Natural killer cell treated with Interleukin-12 subunit alpha and Interleukin-12 subunit beta and Interleukin-15 and Interleukin-18, amount 100 ng/mL, for 72 hours (primary cell): ENCODE measurements around the gene SLC1A2. TPM values are rescaled to one million over a fixed set of nuclear protein-coding genes. Genes with fewer than 3 reads are reported as not detected.

Experiments
- ATAC-seq, 2 donors: fragments of 150-1000 bp; cut with Tn5 transposase in 1 of 2; sonication (Bioruptor Pico), chemical (Tn5 transposase) in 1 of 2; 2 replicates each; pipeline ENCODE4 v1.10.0; 2021
- DNase-seq: peaks from one replicate; pipeline ENCODE4 v3.0.0; 2022; ENCODE audit warnings: low spot score
- H3K27ac Mint-ChIP-seq, 2 donors: 1 replicate in 1 of 2; 2 replicates in 1 of 2; pipeline ENCODE4 v1.8.0; 2022; ENCODE audit warnings: mixed read lengths in 2 of 2, mild to moderate bottlenecking in 1 of 2, moderate library complexity in 1 of 2
- H3K27me3 Mint-ChIP-seq, 2 donors: 1 replicate in 1 of 2; 2 replicates in 1 of 2; pipeline ENCODE4 v1.8.0; 2022; ENCODE audit warnings: mixed read lengths in 2 of 2
- H3K36me3 Mint-ChIP-seq: one replicate; pipeline ENCODE4 v1.8.0; 2022; ENCODE audit warnings: mixed read lengths
- H3K4me1 Mint-ChIP-seq, 2 donors: 1 replicate in 1 of 2; 2 replicates in 1 of 2; pipeline ENCODE4 v1.8.0; 2022; ENCODE audit warnings: low read depth in 2 of 2, mixed read lengths in 2 of 2, mild to moderate bottlenecking in 1 of 2
- H3K4me3 Mint-ChIP-seq: one replicate; pipeline ENCODE4 v1.8.0; 2022; ENCODE audit warnings: mixed read lengths
- H3K9me3 Mint-ChIP-seq: 2 replicates; pipeline ENCODE4 v1.8.0; 2022; ENCODE audit warnings: mixed read lengths
- total RNA-seq, 2 donors: library from RNA; stranded (reverse); gene quantifications; one replicate each; pipeline ENCODE4 v1.2.3, GENCODE V29; 2022

SLC1A2 gene
- total RNA-seq, 2 donors from 2014 or later = 0.12 TPM; not detected in 1

DNA sequence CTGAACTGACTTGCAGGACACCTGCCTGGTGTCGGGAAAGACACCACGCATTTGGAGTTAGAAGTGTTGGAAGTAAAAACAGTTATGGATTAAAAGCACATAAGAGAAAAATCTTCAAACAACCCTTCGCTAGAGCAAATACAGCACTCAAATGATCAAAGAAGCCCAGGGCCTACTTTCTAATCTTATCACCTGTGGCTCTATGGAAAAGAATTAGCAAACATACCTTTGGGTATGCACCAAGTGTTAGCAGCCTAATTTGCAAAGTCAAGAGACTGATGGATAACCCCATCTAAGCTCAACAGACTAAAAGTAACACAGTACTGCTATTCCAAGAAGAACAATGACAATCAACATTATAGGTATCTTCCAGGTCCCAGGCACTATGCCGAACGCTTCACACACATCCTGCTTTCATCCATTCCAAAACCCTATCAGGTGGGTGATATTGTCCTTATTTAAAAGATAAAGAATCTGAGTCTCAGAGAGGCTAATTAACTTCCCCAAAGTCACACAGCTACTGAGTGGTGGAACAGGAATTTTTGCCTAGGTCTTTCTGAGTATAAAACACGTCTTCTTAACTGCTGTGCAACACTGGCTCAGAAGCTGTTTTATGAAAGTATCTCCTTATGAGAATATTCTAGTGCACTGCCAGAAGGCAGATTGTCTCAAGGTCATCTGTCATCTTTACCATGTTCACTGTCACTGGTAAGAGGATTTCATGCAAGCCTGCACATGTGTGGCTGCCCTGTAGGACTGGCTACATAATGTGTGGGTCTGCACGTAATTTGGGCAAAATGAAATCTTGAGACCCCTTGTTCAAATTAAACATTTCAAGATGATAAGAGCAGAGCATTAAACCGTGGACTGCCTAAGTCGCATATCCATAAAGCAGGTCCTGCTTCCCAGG is 16.4 kb downstream of the SLC1A2 start:
- Mint-ChIP-seq H3K4me3 (no peak overlapping the region), H3K4me1 (peaks cover 0 to 6% of the 10 kb centered on the region in 2 donors), H3K27ac (no peak overlapping the region), H3K27me3 (peaks cover 17 to 22% of the 10 kb centered on the region in 2 donors), H3K36me3 (no peaks in the 10 kb centered on the region), H3K9me3 (no peaks in the 10 kb centered on the region)
- no peak for DNase-seq
- no peak for ATAC-seq

DNA sequence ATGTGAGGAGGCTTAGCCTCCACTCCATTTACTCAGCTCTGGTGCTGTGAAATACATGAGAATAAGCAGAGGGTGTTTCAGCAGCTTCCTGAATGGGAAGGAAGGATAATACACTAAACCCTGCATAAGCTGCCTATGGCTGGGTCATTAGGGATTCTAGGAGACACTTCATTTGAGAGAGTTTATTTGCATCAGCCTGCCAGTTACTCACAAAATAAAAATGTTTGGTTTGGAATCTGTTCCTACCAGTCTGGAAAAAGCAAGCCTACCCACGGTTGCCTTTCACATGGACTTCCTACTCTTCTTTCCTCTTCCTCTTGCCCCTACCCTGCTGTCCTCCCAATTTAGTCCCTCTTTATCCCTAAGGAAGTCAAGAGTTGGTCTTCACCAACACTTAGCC is 20.5 kb downstream of the SLC1A2 start:
- H3K9me3 Mint-ChIP-seq = no peaks in the 10 kb centered on the region
- no peak overlapping the region for H3K27ac Mint-ChIP-seq
- DNase-seq (no peak), ATAC-seq (no peak)
- peaks cover 16 to 31% of the 10 kb centered on the region in 2 donors for H3K27me3 Mint-ChIP-seq
- no peaks in the 10 kb centered on the region for H3K36me3 Mint-ChIP-seq
- H3K4me3 Mint-ChIP-seq = no peak overlapping the region
- no peaks in the 10 kb centered on the region for H3K4me1 Mint-ChIP-seq

DNA sequence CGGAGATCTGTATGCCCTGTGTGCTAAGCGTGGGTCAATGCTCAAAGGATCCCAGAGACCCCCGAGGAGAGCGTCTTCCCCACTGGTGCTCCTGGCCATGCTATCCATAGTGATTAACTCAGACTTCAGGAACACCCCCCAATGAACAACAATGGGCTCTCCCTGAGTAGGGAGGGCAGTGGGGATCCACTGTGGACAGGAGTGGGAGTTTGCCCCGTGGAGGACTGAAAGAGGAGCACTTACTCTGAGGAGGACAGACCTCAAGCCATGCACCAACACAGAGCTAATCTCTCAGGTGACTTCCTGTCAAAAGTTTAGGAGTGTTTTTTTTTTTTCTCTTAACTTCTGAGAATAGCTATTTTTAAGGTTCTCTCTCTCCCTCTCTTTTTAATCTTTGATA is 24.4 kb downstream of the SLC1A2 start:
- Mint-ChIP-seq H3K36me3 (no peaks in the 10 kb centered on the region), H3K9me3 (no peaks in the 10 kb centered on the region), H3K4me3 (no peak overlapping the region), H3K27ac (no peak overlapping the region), H3K4me1 (peaks cover 13 to 20% of the 10 kb centered on the region in 2 donors), H3K27me3 (peaks cover 21 to 29% of the 10 kb centered on the region in 2 donors)
- ATAC-seq = no peak
- no peak for DNase-seq

DNA sequence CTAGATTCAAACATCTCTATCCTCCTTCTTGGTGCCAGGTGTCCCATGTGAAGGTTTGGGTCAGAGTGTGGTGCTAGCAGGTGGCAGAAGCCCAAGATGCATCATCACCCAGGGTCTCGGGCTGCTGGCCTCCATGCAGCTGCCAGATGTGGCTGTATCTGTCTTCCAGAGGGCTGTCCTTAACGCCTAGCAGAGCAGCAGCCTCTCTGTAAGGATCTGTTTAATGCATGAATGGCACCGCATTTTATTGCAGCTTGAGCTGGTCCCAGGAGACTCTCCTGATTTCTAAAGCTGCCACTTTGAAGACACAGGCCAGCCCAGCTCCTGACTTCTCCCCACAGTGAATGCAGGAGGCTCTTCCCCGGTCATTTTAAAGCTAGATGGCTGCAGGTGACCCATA is 26.3 kb downstream of the SLC1A2 start:
- H3K9me3 Mint-ChIP-seq = no peaks in the 10 kb centered on the region
- no peak for ATAC-seq

DNA sequence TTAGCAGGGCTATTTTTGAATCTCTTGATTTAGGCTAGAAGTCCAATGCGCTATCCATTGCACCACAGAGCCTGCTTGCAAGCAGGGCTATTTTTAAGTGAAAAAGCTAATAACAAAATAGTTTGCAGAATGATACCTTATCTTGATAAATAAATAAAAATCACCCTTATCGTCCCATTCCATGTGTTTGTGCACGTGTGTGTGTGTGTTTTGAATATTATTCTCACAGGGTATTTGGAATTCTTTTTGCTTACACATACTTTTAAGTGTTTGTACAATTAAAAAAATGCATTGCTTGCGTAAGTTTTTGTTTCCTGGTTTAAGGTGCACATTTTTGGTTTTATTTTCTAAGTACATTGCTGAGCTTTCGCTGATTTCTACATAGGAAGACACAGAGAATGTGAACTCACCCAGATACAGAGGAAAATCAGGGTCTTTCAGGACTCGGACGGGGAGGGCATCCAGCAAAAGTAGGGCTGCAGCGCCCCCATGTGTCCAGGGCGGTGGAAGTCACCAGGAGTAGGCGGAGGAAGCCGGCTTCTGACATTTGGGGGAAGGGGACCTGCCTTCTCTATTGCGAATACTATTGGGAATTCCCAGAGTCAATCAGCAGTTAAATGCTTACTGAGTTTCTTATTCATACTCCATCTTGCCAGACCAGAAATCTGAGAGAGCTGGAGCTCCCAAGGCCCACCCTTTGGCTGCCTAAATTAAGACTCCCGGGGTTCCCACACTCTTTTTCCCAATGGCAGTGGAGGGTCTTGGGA is 27.3 kb downstream of the SLC1A2 start:
- ATAC-seq (peak; percentile 67 to 88), DNase-seq (peak; percentile 85)
- peaks cover 6 to 13% of the 10 kb centered on the region in 2 donors for H3K27me3 Mint-ChIP-seq
- no peaks in the 10 kb centered on the region for H3K36me3 Mint-ChIP-seq
- no peaks in the 10 kb centered on the region for H3K9me3 Mint-ChIP-seq
- H3K4me1 Mint-ChIP-seq = peaks cover 13 to 20% of the 10 kb centered on the region in 2 donors
- H3K27ac Mint-ChIP-seq = peak overlapping the region in 1 of 2 donors; percentile 64
- peak overlapping the region; percentile 31 for H3K4me3 Mint-ChIP-seq

More for the DNA sequence above, 26.3 kb downstream of the SLC1A2 start:
- DNase-seq = no peak
- Mint-ChIP-seq H3K27me3 (peaks cover 9 to 15% of the 10 kb centered on the region in 2 donors), H3K4me3 (no peak overlapping the region), H3K27ac (no peak overlapping the region), H3K36me3 (no peaks in the 10 kb centered on the region), H3K4me1 (peaks cover 13 to 20% of the 10 kb centered on the region in 2 donors)

DNA sequence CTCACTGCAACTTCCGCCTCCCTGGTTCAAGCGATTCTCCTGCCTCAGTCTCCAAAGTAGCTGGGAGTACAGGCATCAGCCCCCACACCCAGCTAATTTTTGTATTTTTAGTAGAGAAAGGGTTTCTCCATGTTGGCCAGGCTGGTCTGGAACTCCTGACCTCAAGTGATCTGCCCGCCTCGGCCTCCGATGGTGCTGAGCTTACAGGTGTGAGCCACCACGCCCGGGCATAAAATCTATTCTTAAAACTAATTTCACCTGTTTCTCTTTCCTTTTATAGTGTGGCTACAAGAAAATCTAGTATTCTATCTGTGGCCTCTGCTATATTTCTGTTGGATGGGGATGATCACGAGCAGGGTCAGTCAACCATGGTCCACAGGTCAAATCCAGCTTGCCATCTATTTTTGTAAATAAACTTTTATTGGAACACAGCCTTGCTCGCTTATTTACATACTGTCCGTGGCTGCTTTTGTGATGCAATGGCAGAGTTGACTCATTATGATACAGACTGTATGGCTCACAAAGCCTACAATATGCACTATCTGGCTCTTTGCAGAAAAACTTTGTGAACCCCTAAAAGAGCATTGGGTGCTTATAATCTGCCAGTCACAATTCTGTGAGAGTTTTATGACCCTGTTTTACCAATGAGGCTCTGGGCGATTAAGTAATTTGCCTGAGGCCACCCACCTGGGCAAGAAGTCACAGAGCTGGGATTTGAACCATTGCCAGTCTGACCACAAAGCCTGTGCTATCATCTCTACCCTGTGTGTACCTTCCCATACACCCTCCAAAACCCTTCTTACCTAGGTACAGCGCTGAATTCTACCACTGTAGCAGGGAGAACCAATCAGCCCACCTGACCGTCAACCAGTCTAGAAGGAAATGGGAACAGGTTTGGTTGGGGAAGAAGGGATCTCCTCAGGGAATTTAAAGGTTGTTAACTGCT is 28.3 kb downstream of the SLC1A2 start:
- Mint-ChIP-seq H3K27me3 (peaks cover 6 to 18% of the 10 kb centered on the region in 2 donors), H3K4me3 (peak overlapping the region; percentile 16), H3K27ac (peak overlapping the region in 1 of 2 donors; percentile 64), H3K9me3 (no peaks in the 10 kb centered on the region), H3K36me3 (no peaks in the 10 kb centered on the region), H3K4me1 (peaks cover 13 to 20% of the 10 kb centered on the region in 2 donors)
- DNase-seq (no peak), ATAC-seq (peak; percentile 79 to 82)

DNA sequence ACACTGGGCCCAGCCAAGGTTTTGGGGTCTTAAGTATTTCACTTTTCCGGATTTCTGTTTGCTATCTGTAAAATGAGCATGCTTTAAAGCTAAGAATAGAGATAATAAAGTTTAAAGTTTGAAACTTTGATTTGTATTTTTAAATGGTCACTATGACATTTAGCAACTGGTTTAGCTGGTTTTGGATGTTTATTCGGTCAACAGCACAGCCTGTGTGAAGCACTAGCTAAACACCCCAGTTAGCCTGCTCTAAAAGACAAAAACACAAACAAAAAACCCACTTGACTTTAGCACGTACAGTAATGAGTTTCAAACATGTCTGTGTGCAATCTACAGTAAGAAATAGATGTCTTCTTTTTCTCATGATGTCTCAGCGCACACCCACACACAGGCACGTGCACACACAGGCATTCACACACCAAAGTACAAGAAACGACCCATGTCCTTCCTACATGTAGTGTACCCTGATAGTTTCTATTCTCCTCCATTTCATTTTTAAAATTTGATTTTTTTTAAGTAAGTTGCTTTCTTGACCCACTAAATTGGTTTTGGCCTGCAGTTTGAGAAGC is 29.4 kb downstream of the SLC1A2 start:
- no peak overlapping the region for H3K4me3 Mint-ChIP-seq
- H3K4me1 Mint-ChIP-seq = peaks cover 13 to 20% of the 10 kb centered on the region in 2 donors
- H3K36me3 Mint-ChIP-seq = no peaks in the 10 kb centered on the region
- H3K27me3 Mint-ChIP-seq = peaks cover 6 to 19% of the 10 kb centered on the region in 2 donors
- peak overlapping the region in 1 of 2 donors; percentile 51 for H3K27ac Mint-ChIP-seq
- ATAC-seq = no peak
- no peaks in the 10 kb centered on the region for H3K9me3 Mint-ChIP-seq
- no peak for DNase-seq

DNA sequence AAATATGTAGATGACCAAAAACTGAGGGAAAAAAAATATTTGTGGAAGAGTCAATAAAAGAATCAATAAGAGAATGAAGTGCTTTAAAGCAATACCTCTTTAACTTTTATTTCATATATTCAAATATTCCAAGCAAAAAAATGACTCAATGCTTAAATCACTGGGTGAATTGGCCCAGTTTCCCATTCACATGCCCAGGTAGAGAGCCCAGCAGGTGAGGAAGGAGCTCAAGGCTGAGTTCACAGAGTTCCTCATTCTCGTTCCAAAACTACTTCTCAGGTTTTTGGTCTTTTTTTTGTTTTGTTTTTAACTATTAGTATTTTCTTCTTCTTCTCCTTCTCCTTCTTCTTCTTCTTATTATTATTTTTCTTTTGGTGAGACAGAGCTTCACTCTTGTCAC is 30.2 kb downstream of the SLC1A2 start:
- Mint-ChIP-seq H3K27ac (peak overlapping the region in 1 of 2 donors; percentile 51), H3K27me3 (peaks cover 6 to 14% of the 10 kb centered on the region in 2 donors), H3K36me3 (no peaks in the 10 kb centered on the region), H3K9me3 (no peaks in the 10 kb centered on the region), H3K4me3 (no peak overlapping the region), H3K4me1 (peaks cover 13 to 20% of the 10 kb centered on the region in 2 donors)
- ATAC-seq (no peak), DNase-seq (no peak)

DNA sequence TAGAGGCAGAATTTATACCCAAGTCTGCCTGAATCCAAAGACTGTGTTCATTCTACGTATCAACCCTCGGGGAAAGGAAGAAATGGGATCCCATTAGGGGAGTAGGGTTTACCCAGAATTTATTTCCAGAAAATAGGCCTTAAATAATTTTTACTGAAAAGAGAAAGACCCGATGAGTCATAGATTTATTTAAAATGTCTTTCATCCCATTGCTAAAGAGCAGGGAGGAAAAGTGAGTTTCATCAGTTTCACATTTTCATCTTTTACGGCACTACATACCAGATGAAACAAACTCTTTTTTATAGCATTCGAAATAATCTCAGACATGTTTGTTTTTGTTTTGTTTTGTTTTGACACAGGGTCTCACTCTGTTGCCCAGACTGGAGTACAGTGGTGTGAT is 31.3 kb downstream of the SLC1A2 start:
- Mint-ChIP-seq H3K27me3 (peaks cover 0 to 6% of the 10 kb centered on the region in 2 donors), H3K4me1 (peaks cover 13 to 20% of the 10 kb centered on the region in 2 donors), H3K4me3 (no peak overlapping the region), H3K27ac (peak overlapping the region in 1 of 2 donors; percentile 67), H3K36me3 (no peaks in the 10 kb centered on the region), H3K9me3 (no peaks in the 10 kb centered on the region)
- ATAC-seq = no peak
- no peak for DNase-seq

DNA sequence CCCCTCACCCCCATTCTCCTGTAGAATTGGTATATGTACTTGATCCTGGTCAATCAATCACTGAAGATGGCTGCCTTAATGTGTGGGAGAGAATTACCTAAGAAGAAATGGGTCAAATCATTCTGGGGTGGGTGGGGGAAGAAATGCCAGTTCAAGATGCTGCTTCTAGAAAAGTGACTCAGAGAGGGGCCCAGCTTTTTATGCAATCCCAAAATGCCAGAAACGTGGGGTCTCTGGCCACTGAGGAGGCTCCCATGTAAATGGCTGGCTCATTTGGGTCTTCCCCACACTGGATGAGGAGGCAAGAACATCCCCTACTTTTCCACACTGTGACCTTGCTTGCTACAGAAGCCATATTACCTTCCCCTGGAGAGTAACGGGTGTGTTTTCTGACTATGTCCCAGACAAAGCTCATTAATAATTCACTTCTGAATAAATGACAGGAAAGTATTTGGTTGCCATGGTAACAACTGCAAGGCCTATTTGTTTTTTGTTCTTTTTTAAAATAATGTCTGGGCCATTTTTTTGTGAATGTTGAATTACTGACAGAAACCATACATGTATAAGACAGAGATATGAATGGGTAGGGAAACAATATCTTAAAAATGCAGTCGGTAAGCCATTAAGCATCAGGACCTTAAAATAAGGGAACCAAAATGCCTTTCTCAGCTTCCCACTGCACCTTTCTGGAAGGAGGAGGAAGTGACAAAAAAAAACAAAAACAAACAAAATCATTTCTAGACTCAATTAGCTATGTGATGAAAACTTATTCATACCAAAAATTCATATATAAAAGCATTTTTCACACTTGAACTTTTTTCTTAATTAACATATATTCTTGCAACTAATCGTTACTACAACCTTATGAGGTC is 32.0 kb downstream of the SLC1A2 start:
- Mint-ChIP-seq H3K36me3 (no peaks in the 10 kb centered on the region), H3K4me1 (peaks cover 13 to 19% of the 10 kb centered on the region in 2 donors), H3K9me3 (no peaks in the 10 kb centered on the region), H3K27me3 (peaks cover 0 to 7% of the 10 kb centered on the region in 2 donors), H3K27ac (peak overlapping the region in 1 of 2 donors; percentile 67), H3K4me3 (no peak overlapping the region)
- DNase-seq (no peak), ATAC-seq (no peak)

DNA sequence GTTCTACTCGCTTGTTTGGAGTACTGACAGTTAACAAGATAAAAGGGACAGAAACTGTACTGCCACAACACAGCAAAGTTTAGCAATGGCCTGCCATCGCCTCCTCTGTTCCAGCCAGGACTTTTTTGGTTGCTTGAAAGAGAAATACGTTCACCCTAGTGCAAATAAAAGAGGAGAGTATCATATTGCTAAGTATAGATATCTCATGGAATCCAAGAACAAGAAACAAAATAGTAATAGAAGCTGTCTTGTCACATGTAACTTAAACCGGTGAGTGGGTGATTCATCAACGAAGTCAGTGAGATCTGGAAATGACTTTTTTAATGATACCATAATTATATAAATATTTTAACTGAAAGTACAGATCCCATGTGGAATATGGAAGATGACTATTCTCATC is 35.4 kb downstream of the SLC1A2 start:
- DNase-seq = no peak
- H3K27ac Mint-ChIP-seq = no peak overlapping the region

DNA sequence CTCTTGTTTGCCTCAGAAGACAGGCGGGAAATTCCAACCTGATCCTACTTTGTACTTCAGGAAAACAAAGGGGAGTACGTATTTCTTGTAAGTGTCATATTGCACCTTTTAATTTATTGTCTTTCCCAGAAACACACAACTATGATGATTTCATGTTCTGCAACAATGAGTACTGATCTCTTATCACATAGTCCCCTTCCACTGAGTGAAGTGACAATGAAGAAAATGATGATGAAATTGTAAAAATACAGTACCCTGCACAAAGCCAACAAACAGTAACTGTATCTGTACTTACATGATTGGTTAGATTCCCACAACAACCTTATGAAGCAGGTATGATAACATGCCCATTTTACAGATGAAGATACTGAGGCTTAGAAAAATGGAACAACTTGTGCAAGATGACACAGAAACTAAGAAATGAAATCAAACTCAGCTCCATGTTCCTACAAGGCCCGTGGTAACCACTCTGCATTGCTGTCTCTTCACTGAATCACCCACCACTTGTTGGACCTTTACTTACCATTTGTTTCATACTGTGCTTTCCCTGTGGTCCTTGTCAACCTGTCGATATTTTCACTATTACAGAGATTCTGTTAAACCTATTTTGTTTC is 37.5 kb downstream of the SLC1A2 start:
- H3K4me3 Mint-ChIP-seq = no peak overlapping the region
- H3K9me3 Mint-ChIP-seq = no peaks in the 10 kb centered on the region
- no peak overlapping the region for H3K27ac Mint-ChIP-seq
- H3K27me3 Mint-ChIP-seq = peaks cover 0 to 12% of the 10 kb centered on the region in 2 donors
- H3K4me1 Mint-ChIP-seq = peaks cover 0 to 3% of the 10 kb centered on the region in 2 donors
- no peaks in the 10 kb centered on the region for H3K36me3 Mint-ChIP-seq
- DNase-seq (no peak), ATAC-seq (no peak)

More for the DNA sequence above, 35.4 kb downstream of the SLC1A2 start:
- H3K4me1 Mint-ChIP-seq = peaks cover 0 to 3% of the 10 kb centered on the region in 2 donors
- no peaks in the 10 kb centered on the region for H3K9me3 Mint-ChIP-seq
- H3K4me3 Mint-ChIP-seq = no peak overlapping the region
- H3K36me3 Mint-ChIP-seq = no peaks in the 10 kb centered on the region
- H3K27me3 Mint-ChIP-seq = peaks cover 0 to 12% of the 10 kb centered on the region in 2 donors
- ATAC-seq = no peak
